DOHH2 (cell line): ENCODE measurements around the gene COL23A1.

Experiments
- EZH2phosphoT487 ChIP-seq: fragments of 200-600 bp; sonication (generic); IDR thresholded peaks from 2 replicates; pipeline ENCODE4 v1.6.1; 2017; ENCODE audit warnings: borderline replicate concordance, mild to moderate bottlenecking, antibody characterized with exemption, low read length, moderate library complexity, mixed read lengths
- TF ChIP-seq, protein P1 (sequence below): fragments of 200-600 bp; sonication (generic); IDR thresholded peaks from one replicate; pipeline ENCODE4 v1.5.1; 2014; ENCODE audit warnings: antibody characterized with exemption, mild to moderate bottlenecking, low read depth, low read length; ENCODE audit not compliant: poor library complexity, severe bottlenecking

DNA sequence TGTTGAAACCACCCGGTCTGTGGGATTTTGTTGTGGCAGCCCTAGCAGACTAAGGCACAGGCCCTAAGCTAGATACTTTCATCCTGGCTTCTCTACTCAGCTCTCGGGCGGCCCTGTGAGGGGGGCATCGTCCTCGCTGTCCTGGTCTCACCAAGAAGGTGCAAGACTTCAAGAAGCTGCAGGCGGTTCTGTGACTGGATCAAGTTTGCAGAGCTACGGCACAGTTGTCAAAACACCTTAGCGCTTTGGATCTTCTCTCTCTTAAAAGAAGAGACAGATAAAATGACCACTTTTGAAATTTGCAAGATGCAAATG is 238.2 kb downstream of the COL23A1 start:
- TF ChIP-seq, protein P1, sequence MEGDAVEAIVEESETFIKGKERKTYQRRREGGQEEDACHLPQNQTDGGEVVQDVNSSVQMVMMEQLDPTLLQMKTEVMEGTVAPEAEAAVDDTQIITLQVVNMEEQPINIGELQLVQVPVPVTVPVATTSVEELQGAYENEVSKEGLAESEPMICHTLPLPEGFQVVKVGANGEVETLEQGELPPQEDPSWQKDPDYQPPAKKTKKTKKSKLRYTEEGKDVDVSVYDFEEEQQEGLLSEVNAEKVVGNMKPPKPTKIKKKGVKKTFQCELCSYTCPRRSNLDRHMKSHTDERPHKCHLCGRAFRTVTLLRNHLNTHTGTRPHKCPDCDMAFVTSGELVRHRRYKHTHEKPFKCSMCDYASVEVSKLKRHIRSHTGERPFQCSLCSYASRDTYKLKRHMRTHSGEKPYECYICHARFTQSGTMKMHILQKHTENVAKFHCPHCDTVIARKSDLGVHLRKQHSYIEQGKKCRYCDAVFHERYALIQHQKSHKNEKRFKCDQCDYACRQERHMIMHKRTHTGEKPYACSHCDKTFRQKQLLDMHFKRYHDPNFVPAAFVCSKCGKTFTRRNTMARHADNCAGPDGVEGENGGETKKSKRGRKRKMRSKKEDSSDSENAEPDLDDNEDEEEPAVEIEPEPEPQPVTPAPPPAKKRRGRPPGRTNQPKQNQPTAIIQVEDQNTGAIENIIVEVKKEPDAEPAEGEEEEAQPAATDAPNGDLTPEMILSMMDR, result no peak
- no peak for TF ChIP-seq EZH2phosphoT487
